Measurements from ENCODE around the gene PRDM5.
"Not testable (repeated sequence)": the region's sequence is repeated elsewhere in the genome, so short reads cannot be mapped to it uniquely, and the experiment has no call there.

The PRDM5 gene

DNA sequence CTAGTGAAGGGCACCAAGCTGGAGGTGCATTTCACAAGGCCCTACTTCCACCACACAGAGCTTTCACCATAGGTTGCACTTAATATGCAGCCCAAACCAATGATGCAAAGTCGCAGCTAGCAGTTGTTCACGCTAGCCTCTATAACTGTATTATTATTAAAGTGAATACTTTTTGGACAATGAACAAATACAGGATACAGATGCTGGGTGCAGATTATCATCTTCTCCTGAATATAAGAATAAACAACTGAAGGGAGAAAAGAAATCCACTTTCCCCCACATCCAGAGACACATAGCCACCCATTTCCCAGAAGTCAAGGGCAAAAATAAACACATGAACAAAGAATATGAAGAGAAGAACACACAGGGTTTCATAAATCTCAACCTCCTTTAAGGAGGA lies 107.2 kb downstream of the PRDM5 start:
- DNase-seq, result no peak

DNA sequence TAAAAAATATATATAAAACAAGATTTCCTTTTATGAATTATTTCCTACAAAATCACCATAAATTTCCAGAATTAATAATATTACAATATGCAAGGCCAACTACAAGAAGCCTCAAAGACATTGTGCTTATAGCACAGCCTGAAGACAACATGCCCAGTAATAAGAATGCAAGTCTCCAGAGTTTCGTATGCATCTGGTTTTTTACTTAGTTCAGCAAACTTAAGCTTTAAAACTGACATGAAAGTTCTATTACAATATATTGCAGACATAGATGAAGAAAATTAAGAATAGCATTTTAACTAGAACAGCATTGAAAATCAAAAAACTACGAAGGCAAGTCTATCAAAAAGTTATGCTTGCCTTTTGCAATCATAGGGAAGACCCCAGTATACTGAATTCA lies 107.6 kb downstream of the PRDM5 start:
- DNase-seq, result no peak

DNA sequence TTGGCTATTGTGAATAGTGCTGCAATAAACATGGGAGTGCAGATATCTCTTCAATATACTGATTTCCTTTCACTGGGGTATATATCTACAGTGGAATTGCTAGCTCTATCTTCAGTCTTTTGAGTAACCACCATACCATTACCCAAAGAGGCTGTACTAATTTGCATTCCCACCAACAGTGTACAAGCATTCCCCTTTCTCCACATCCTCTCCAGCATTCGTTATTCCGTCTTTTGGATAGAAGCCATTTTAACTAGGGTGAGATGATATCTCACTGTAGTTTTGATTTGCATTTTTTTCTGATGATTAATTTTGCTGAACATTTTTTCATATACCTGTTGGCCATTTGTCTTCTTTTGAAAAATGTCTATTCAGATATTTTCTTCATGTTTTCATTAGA lies 110.3 kb downstream of the PRDM5 start:
- DNase-seq, result no peak

DNA sequence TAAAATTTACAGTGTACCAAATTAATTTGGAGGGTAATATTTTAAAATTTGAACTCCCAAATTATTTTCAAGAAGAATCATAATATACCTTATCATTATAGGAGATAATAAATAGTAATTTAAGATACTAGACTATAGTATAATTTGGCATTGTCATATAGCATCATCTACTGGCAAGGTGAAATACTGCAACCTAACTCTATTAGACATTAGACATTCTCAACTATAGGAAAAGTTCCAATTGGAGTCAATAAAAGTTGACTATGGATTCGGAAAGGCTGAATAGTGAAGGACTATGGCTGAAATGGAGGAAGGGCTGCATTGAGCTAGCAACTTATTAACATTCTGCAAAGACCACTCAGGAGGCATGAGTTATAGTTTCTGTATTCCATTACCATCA lies 113.0 kb downstream of the PRDM5 start:
- no peak for DNase-seq

DNA sequence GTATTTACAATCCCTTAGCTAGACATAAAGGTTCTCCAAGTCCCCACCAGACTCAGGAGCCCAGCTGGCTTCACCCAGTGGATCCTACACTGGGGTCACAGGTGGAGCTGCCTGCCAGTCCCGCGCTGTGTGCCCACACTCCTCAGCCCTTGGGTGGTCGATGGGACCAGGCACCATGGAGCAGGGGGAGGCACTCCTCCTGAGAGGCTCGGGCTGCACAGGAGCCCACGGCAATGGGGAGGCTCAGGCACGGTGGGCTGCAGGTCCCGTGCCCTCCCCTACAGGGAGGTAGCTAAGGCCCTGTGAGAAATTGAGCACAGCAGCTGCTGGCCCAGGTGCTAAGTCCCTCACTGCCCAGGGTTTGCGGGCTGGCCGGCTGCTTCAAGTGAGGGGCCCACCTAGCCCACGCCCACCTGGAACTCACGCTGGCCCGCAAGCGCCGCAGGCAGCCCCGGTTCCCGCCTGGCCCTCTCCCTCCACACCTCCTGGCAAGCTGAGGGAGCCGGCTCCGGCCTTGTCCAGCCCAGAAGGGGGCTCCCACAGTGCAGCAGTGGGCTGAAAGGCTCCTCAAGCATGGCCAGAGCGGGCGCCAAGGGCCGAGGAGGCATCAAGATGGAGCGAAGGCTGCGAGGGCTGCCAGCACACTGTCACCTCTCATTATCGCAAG lies 113.9 kb downstream of the PRDM5 start:
- no peak for DNase-seq

DNA sequence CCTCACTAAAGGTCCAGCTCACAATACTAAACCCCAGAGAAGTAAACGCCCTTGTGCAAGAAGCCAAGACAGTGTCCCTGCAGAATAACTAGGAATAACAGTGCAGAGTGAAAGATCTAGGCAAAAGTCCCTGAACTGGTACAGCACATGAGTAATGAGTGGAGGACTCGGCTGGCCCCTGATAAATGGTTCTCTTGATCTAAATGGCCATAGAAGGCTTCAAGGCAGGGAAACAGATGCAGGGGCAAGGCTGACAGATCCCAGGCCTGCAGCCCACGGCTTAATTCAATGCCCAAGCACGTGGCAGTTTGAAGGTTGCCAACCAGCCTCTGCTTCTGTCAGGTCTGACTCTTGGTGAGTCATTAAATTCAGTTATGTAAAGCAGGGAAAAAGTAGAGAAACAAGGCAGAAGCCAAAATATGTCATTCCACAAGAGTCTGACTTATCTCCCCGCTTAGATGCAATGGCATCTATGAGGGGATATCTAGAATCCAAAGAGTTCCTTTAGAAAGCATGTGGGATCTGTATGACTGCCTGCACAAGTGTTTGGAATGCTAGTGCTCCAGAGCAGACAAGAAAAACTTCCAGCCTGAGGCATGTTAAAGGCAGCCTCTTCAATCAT lies 121.3 kb downstream of the PRDM5 start:
- DNase-seq, result no peak

DNA sequence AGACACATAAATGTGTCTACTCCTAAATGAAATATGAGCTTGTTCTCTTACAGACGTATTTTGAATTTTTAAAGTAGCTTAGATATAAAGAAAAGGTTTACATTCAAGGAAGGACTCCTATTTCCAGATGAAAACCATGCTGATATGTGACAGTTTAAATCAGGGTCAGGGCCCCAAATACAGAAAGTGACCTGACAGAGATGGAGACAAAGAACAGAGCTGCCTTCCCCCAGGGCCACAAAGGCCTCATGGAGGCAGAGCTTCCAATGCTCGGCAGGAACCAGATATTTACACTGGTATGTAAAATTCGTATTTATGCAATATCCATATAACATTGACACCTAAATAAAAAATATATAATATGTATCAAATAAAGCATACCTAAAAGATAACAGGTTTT lies 124.0 kb downstream of the PRDM5 start:
- DNase-seq, result no peak

DNA sequence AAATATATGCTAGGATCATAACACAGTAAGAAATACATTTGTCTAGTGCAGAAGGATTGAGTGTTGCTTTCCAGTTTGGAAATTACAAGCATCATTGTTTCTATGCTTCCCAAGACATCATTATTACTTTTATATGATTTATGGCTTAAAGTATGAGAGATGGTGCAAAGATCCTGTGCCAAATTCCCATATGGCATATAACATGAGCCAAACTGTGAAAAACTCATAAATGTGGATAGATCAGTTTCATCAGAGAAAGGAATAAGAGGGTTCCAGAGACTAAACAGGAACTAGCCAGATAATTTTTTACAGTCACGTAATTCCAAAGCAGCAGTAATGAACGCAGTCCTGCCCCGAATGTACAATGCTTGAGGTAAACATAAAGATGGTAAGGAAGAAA lies 126.3 kb downstream of the PRDM5 start:
- DNase-seq, result no peak

DNA sequence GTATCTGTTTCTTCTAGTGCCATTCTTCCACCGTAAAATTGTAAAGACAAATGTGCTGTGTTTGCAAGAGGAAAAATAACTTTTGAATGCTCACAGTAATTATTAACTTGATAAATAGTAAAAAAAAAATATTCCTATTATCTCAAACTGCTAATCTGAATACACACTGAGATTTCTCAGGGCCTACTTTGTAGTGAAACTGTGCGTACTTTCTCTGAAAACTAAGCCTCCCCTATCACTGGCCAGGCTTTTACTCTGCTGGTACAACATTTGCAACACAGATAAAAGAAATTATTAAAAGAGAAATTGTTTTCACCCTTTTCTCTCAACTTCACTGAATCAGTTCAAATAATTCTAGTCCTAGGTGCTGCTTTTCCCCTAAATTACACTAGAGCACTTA lies 137.3 kb downstream of the PRDM5 start:
- no peak for DNase-seq

DNA sequence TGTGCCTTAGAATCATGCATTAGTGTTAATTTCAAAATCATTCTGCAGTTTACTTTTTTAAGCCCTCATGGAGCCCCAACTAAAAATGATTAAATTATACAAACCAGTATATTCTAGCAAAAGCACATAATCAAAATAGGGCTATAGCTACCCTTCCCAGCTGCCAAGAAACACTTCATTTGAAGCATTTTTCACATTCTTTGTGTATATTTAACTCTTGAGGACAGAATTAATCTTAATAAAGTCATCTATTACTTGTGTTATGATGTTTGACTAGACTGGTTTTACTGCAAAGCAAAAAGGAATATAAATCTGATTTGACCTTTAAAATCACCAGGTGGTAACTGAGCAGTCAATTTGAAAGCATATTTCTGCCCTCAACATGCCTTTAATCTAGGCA lies 145.1 kb downstream of the PRDM5 start:
- DNase-seq, result no peak

DNA sequence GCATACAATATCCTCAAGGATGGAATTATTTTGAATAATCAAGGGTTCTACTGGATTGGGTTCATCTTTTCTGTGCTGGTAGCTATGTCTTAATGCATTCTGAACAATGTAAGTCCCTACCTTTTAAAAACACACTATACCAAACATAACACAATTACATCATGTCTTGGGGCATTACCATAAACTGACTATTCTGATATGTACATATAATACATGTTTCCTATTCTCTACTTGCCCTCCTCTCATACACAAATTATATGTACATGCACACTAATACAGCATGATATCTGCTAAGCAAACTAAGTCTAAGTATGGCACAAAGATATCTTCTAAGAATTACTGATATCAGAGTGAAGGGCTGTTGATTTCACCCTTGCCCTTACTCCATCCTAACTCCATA lies 147.1 kb downstream of the PRDM5 start:
- DNase-seq, result no peak

DNA sequence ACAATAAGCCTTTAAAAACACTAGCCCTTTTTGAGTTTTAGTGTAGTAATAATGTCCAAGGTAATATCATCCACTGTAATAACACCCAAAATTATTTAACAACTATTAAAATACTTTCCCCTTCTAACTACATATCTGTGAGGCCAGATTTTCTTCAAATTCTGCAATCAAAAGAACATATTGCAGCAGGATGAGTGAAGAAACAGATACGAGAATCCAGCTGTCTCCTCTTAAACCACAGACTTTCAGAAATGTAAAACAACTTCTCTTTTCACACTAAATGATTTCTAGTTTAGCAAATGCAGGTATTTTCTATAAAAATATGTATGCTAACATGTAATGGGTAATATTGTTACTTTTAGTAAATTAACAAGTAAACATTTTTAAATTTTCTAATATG lies 148.9 kb downstream of the PRDM5 start:
- no peak for DNase-seq

DNA sequence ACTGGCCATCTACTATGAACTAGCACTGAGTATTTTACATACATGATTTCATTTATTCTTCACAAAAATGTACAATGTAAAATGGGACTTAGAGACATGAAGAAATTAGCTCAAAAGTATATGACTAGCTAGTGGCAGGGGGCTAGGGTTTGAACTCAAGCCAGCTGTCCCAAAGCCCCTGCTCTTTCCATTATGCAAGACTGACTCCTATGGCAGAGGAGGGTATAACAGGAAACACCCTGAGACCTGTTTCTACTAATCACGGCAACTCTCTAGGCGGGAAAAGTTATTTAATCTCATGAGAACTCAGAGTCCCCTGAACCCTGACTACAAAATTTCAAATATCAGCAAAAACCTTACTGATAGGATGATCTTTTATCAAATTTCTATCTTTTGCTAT lies 150.6 kb downstream of the PRDM5 start:
- no peak for DNase-seq

DNA sequence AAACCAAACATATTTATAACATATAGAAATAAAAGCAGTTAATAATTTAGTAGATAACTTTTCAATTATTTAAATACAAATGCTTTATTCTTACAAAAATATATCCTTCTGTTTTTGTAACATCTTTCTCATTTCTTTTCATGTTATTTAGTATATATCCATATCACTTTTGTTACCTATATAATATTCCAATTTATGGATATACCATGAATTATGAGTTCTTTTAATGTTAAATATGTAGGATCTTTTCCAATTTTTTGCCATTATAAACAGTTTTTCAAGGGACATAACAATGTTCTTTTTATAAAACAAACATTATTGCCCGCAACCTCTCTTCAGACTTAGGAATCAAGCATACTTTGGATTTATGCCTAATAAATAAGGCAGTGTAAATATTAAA lies 151.6 kb downstream of the PRDM5 start:
- DNase-seq, result no peak

DNA sequence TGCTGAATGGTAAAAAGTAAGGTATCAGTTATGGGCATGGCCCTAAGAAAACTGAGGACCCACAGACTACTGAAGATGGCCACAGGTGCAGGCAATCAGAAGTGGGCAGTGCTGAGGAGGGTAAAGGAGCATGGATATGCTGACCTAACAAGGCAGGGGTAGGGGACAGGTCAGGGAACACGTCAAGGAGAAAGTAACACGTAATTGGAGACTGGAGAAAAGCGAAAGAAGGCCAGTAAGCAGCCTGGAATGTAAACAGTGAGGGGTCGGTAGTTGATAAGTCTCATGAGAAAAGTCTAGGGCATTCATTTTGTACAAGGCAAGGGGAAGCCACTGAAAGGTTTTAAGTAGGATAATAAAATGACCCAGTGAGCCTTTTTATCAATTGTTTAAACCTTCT lies 153.3 kb downstream of the PRDM5 start:
- no peak for DNase-seq

DNA sequence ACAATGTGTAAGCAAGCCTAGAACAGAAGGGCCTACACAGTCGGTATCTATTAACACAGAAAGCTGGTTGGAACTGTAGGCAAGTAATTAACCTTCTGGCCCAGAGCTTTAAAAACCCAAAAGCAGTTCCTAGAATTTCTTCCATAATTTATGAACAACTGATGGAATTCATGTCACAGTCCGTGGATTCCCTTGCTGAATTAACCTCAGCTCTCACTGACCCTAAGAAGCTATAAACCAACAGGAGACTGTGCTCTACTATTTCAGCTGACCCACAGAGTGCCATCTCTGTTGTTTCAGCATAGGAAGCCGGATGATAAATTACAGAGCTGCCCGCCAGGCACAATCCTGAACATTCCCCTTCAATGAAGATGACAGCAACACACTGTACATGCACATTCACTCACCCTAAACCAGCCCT lies 157.3 kb downstream of the PRDM5 start:
- no peak for DNase-seq

DNA sequence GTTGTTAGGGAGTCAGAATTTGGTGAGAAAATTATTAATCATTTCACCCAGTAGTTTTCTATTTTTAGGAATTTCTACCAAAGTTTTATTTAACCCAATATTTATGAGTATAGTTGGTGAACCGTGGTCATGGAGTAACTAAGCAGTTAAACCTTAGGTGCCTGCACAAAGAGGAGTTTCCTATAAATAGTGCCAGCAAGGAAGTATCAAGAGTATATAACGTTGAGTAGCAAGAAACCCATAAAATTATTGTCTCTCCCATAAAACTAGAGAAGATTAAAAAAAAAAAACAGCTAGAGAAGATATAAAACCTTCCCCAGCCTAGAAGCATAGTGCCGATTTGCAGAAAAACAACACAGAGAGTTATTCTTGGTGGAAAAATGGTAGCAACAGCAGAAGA lies 158.9 kb downstream of the PRDM5 start:
- DNase-seq, result no peak

DNA sequence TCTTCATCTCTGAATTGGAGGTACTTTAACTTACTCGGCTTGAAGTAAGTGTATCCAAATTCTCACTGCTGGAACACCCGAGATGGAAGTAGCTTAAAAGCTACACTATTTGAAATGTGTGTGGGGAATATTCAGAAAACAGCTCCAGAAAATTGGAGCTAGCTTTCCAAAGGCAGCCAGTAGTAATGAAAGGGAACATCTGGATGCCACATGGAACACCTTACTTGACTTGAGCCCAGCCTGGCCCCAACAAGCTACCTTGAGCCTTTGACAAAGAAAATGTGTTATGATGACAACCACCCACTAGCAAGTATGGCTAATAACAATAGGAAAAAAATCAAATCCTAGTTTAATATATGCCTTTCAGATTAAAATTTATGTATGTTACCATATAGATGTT lies 161.5 kb downstream of the PRDM5 start:
- no peak for DNase-seq

DNA sequence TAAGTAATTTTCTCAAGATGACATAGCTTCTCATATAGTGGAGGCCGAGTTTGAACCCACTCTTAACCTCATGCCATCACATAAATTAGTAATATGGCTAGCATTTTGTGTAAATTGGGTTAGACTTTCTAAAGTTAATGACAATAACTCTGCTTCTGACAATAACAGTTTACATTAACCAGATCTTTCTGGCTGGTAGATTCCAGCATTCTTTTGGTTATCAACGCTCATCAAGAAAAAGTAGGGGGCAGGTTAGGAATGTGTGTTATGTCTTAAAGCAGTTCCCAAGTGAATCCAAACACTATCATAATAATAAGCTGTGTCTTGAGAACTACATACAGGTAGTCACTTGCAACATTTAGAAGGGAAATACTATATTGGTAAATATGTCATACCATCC lies 162.5 kb downstream of the PRDM5 start:
- DNase-seq, result no peak

DNA sequence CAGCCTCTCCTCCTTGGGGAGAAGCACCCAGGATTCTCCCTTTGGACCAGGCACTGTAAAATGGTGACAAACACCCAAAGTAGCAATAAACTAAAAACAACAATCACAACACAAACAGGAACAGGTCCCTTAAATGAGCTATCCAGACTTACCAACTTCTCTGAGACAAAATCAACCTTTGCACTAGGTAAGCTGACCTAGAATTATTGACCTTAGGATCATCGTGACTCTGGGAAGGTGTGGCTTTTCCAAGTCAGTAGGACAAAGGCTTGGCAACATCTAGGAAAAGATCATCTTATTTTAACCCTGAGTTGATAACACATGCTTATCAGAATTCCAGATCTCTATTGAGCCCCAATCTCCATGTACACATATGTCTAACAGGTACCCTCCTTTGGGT lies 166.7 kb downstream of the PRDM5 start:
- DNase-seq, result no peak

DNA sequence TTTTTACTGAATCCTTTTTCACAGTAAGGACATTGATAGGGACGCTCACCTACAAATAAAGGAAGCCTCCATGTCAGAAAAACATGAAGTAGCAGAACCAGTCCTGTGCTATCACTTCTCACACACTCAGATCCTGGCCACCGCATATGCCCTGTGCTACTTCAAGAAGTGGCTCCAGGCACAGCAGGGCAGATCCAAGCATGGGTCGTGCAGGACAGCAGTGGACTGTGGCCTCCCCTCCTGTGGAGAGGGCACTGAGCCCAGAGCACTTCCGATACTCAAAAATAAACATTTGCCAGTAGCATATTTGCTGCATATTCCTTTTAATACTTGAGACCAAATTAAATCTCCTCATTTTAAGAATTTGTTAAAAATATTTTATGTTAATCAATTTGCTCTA lies 167.9 kb downstream of the PRDM5 start:
- DNase-seq, result no peak

DNA sequence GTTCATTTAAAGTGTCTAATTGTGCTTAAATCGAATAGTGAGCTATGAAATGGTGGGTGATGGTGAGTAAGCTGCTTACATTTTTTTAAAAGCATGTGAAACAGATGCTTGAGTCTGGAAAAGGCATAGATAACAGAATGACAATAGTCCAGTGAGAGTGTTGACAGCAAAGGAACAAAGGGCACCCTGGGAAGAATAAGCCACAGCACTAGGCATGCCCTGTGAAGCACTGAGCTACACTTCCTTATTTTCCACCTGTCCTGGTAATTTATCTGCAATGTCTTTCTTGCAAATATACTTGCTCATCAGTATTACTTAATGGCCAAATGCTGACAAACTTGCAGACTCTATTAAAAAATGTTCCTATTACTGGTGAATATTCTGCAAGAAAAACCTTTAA lies 168.7 kb downstream of the PRDM5 start:
- DNase-seq, result no peak

DNA sequence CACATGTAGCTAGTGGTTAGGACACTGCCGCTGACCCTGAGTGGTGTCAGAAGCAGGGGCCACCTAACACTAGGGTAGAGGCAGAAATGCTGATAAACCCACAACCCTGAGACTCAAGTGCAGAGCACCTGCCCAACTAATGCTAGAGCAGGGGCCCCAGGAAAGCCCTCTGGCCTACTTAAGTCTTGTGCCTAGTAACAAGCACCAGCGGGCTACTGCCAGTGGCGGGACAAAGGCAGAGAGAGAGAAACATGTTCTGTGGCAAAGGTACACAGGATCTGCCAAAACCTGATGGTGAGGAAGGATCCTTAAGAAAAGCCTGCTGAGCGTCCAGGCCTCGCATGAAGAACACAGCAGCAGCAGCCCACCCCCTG lies 172.4 kb downstream of the PRDM5 start:
- no peak for DNase-seq

DNA sequence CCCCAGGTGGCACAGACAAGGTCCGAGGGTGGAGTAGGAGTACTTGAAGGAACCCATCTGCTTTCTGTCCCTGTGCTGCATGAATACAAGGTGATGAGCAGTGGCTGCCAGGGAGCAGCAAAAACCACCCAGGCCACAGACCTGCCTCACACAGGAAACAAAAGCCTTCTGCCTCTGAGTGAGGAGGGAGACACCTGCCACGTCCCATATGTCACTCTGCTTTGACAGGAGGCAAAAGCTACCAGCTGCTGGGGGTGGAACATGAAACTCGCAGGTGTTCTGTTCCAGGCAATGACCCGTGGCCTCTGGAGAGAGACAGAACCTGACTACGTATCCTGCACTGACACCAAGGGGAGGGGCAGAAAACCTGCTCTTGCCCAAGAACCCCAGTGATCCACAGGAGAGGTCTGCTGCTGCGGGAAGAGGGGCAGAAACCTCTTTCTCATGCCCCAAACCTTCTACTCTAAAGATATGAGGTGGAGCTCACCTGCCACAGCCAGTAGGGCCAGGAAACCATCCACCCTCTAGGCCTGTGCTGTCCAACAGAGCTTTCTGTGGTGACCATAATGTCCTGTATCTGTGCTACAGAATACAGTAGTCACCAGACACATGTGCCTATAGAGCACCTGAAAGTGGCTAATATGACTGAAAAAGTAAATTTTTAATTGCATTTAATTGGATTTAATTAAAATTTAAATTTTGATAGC lies 172.9 kb downstream of the PRDM5 start:
- no peak for DNase-seq

DNA sequence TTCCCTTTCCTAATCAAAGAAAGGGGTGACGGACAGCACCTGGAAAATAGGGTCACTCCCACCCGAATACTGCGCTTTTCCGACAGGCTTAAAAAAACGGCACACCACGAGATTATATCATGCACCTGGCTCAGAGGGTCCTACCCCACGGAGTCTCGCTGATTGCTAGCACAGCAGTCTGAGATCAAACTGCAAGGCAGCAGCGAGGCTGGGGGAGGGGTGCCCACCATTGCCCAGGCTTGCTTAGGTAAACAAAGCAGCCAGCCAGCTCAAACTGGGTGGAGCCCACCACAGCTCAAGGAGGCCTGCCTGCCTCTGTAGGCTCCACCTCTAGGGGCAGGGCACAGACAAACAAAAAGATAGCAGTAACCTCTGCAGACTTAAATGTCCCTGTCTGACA lies 180.9 kb downstream of the PRDM5 start:
- not testable (repeated sequence) for DNase-seq

Data from DMS 273 treated with DMSO at 0.1 percent for 48 hours (cell line).